Embryonic facial prominence (tissue), 1 donor: ENCODE data around the gene FEV.
A peak's percentile ranks its signal among the peaks of the same experiment; 100 is the strongest.

Source experiments
- DNase-seq: peaks from one replicate; pipeline ENCODE4 v3.0.0-alpha.2; 2016; ENCODE audit errors: extremely low spot score

Gene FEV

GRCh38 chr2:218979846-218980734 lies 4.9 kb downstream of the FEV start:
- DNase-seq: peak; percentile 36

- DNase-seq: no peak
These were observed 9.8 kb downstream of the FEV start for GRCh38 chr2:218975060-218975777.

- DNase-seq: no peak
These were observed 14.1 kb downstream of the FEV start for GRCh38 chr2:218970894-218971293.

- no peak for DNase-seq
These were observed 20.8 kb downstream of the FEV start for GRCh38 chr2:218964041-218964771.

- DNase-seq: no peak
These were observed 21.4 kb downstream of the FEV start for GRCh38 chr2:218963601-218964000.

GRCh38 chr2:218962859-218963492 lies 22.0 kb downstream of the FEV start:
- no peak for DNase-seq

- no peak for DNase-seq
These were observed 23.1 kb downstream of the FEV start for GRCh38 chr2:218961651-218962570.

- DNase-seq: no peak
These were observed 23.8 kb downstream of the FEV start for GRCh38 chr2:218961229-218961628.

GRCh38 chr2:218960309-218961165 lies 24.4 kb downstream of the FEV start:
- DNase-seq: no peak

GRCh38 chr2:218959761-218960308 lies 25.1 kb downstream of the FEV start:
- DNase-seq: no peak

- DNase-seq: peak; percentile 74
These were observed 25.7 kb downstream of the FEV start, which contains the start of gene CDK5R2 for GRCh38 chr2:218959141-218959731. CDK5R2 (plus strand) TSS chr2:218959666; CDS start chr2:218959821, 155 bp downstream.

GRCh38 chr2:218958276-218958675 lies 26.7 kb downstream of the FEV start:
- DNase-seq: no peak

- no peak for DNase-seq
These were observed 27.3 kb downstream of the FEV start for GRCh38 chr2:218957671-218958070.

GRCh38 chr2:218956039-218956438 lies 28.9 kb downstream of the FEV start:
- DNase-seq: no peak

GRCh38 chr2:218954541-218955300 lies 30.3 kb downstream of the FEV start:
- no peak for DNase-seq

- DNase-seq: no peak
These were observed 31.5 kb downstream of the FEV start for GRCh38 chr2:218953366-218953954.

GRCh38 chr2:218952160-218952559 lies 32.8 kb downstream of the FEV start:
- no peak for DNase-seq

GRCh38 chr2:218946621-218947020 lies 38.4 kb downstream of the FEV start:
- DNase-seq: no peak
